Liver (tissue), 3 donors: ENCODE measurements around the gene DZIP3.

Experiments used
- CTCF ChIP-seq: fragments of 150-350 bp; IDR thresholded peaks from 2 replicates; pipeline ENCODE4 v1.5.1; 2017; ENCODE audit warnings: improper control_type of control experiment, low read depth, low read length; ENCODE audit not compliant: missing input control
- GABPA ChIP-seq, 2 donors: IDR thresholded peaks in 1 of 2; conservative IDR thresholded peaks in 1 of 2; 2 replicates each; pipeline ENCODE4 v1.6.1; 2016; ENCODE audit warnings: antibody characterized with exemption in 2 of 2, mild to moderate bottlenecking in 1 of 2, moderate library complexity in 1 of 2
- HNF4A ChIP-seq, 2 donors: conservative IDR thresholded peaks; 2 replicates each; pipeline ENCODE4 v1.6.1; 2016; ENCODE audit warnings: antibody characterized with exemption in 2 of 2, mild to moderate bottlenecking in 2 of 2
- JUND ChIP-seq, 2 donors: IDR thresholded peaks; 2 replicates each; pipeline ENCODE4 v1.6.1; 2016; ENCODE audit warnings: antibody characterized with exemption in 2 of 2
- MAX ChIP-seq: IDR thresholded peaks from 2 replicates; pipeline ENCODE4 v1.6.1; 2016; ENCODE audit warnings: antibody characterized with exemption
- RAD21 ChIP-seq, 2 donors: IDR thresholded peaks; 2 replicates each; pipeline ENCODE4 v1.6.1; 2016; ENCODE audit warnings: antibody characterized with exemption in 2 of 2, mild to moderate bottlenecking in 2 of 2
- REST ChIP-seq: IDR thresholded peaks from 2 replicates; pipeline ENCODE4 v1.6.1; 2016; ENCODE audit warnings: antibody characterized with exemption, mild to moderate bottlenecking
- SP1 ChIP-seq: IDR thresholded peaks from 2 replicates; pipeline ENCODE4 v1.6.1; 2018; ENCODE audit warnings: antibody characterized with exemption, mild to moderate bottlenecking
- YY1 ChIP-seq: IDR thresholded peaks from 2 replicates; pipeline ENCODE4 v1.6.1; 2016; ENCODE audit warnings: antibody characterized with exemption, mild to moderate bottlenecking
- donor health status: healthy.
- donor health status: healthy.

- TF ChIP-seq CTCF (no peak), YY1 (no peak), MAX (no peak), REST (no peak), SP1 (no peak), GABPA (IDR thresholded peaks at IDR 0.05 in 1 of 2, conservative IDR thresholded peaks at IDR 0.05 in 1 of 2) (no peak), JUND (IDR thresholded peaks at IDR 0.05) (no peak), HNF4A (conservative IDR thresholded peaks at IDR 0.05) (no peak), RAD21 (IDR thresholded peaks at IDR 0.05) (no peak)
Observed at GRCh38 chr3:108667312-108667711, 77.8 kb downstream of the DZIP3 start.
